Esophagus squamous epithelium (tissue), 4 donors: ENCODE data around the gene DAB2IP.

ENCODE experiments used
- CTCF ChIP-seq, 6 experiments: fragments of 450-650 bp in 4 of 6; fragments of 200-600 bp in 2 of 6; sonication (generic) in 2 of 6; IDR thresholded peaks; one replicate each; pipeline ENCODE4 v1.5.1; 2016 to 2019; ENCODE audit warnings: antibody characterized with exemption in 6 of 6, mild to moderate bottlenecking in 4 of 6, moderate library complexity in 4 of 6
- POLR2A ChIP-seq, 4 donors: fragments of 450-650 bp; IDR thresholded peaks; one replicate each; pipeline ENCODE4 v1.6.1; 2017; ENCODE audit warnings: antibody characterized with exemption in 4 of 4, mild to moderate bottlenecking in 4 of 4, moderate library complexity in 3 of 4

- TF ChIP-seq CTCF (IDR thresholded peaks at IDR 0.05) (no peak), POLR2A (IDR thresholded peaks at IDR 0.05) (no peak)
Measured at GRCh38 chr9:121768416-121769015, 117.1 kb downstream of the DAB2IP start.
